AG04450 (cell line): ENCODE measurements around the gene DHX36. TPM values are rescaled to one million over a fixed set of nuclear protein-coding genes. Genes with fewer than 3 reads are reported as not detected.

ENCODE experiments used
- CTCF ChIA-PET: fragments of 300-600, 350-600 bp; formaldehyde crosslinking; extraction: SDS; loops from one replicate; lab custom pipeline; 2022; ENCODE audit warnings: antibody characterized with exemption, inconsistent platforms; lab: Charles Lee
- POLR2A ChIA-PET: fragments of 350-600 bp; formaldehyde crosslinking; extraction: SDS; loops from one replicate; lab custom pipeline; 2021; ENCODE audit warnings: antibody characterized with exemption, inconsistent platforms; lab: Yijun Ruan, JAX
- DNase-seq: peaks from one replicate; pipeline ENCODE4 v3.0.0-alpha.2; 2011; ENCODE audit warnings: low read depth, low spot score
- H3K27ac ChIP-seq: one replicate; pipeline ENCODE4 v1.5.1; 2012; ENCODE audit warnings: low read depth, low read length, control low read depth
- H3K27me3 ChIP-seq: one replicate; pipeline ENCODE4 v1.6.0; 2012; ENCODE audit warnings: low read length; ENCODE audit not compliant: control insufficient read depth, insufficient read depth
- H3K4me3 ChIP-seq: 2 replicates; pipeline ENCODE4 v1.5.1; 2011; ENCODE audit warnings: mild to moderate bottlenecking, low read depth, low read length, control low read depth
- H3K9me3 ChIP-seq: 2 replicates; pipeline ENCODE4 v1.5.1; 2012; ENCODE audit warnings: low read length; ENCODE audit not compliant: control insufficient read depth, insufficient read depth
- CTCF ChIP-seq: IDR thresholded peaks from 2 replicates; pipeline ENCODE4 v1.5.1; 2011; ENCODE audit warnings: low read depth, low read length, control low read depth, inconsistent platforms
- polyA plus RNA-seq: library from polyadenylated mRNA; depleted of rRNA; stranded (reverse); fragments of >200 nt; gene quantifications from 2 replicates; pipeline ENCODE4 v1.2.3, GENCODE V29; 2011; rRNA removed
- small RNA-seq: library from RNA; depleted of rRNA; stranded (forward); fragments of <200 nt; gene quantifications from one replicate; pipeline ENCODE3, GENCODE V24; 2012; ENCODE audit warnings: low read depth; ENCODE audit not compliant: insufficient read length

DHX36 gene
- polyA plus RNA-seq, 1 experiment, result 49.3 TPM

- ChIA-PET POLR2A (no interaction called here), CTCF (interaction anchor here (0.6 to 1.6 kb wide), 3 partner anchors 29 to 103 kb away, joined by 3 to 4 read pairs (median 4); partner anchors contain the start of gene ARHGEF26)
- TF ChIP-seq CTCF, result no peak
- Histone ChIP-seq H3K4me3 (no peak overlapping the region), H3K9me3 (no peaks in the 10 kb centered on the region), H3K27ac (no peak overlapping the region), H3K27me3 (no peaks in the 10 kb centered on the region)
- DNase-seq, result no peak
These were observed 99.9 kb downstream of the DHX36 start for GRCh38 chr3:154224366-154224765.

GRCh38 chr3:154223519-154223918, 100.8 kb downstream of the DHX36 start:
- POLR2A ChIA-PET, result no interaction called here
- CTCF ChIA-PET, result interaction anchor here (0.6 to 1.6 kb wide), 2 partner anchors 30 to 33 kb away, joined by 3 to 4 read pairs; no protein-coding TSS in a partner anchor
- H3K9me3 ChIP-seq, result no peaks in the 10 kb centered on the region

More at GRCh38 chr3:154223519-154223918, 100.8 kb downstream of the DHX36 start:
- H3K4me3 ChIP-seq, result no peak overlapping the region
- DNase-seq, result no peak
- no peak for TF ChIP-seq CTCF
- no peaks in the 10 kb centered on the region for H3K27me3 ChIP-seq
- H3K27ac ChIP-seq, result no peak overlapping the region

Small RNAs within 50 kb of the gene (small RNA-seq; reads per million reads assigned to genes)
- not detected for gene RF01210

Other genes starting within 250 kb of the DHX36 start
- gene ARHGEF26, start 203.1 kb downstream of the DHX36 start, polyA plus RNA-seq, result 0.56 and 0.98 TPM in 2 replicates
- gene GPR149, start 105.7 kb upstream of the DHX36 start, polyA plus RNA-seq, result not detected in 2 replicates